ENCODE measurements around the gene LPGAT1.

The LPGAT1 gene

GRCh38 chr1:211734791-211735190, 95.8 kb downstream of the LPGAT1 start:
- in situ Hi-C loops (cut with HindIII; ENCODE audit: low pct_ligation_motif_present, low sequenced_read_pairs) = no loop called here
- DNase-seq = no peak
- no peak for TF ChIP-seq CTCF (IDR thresholded peaks at IDR 0.05; ENCODE audit: low read depth, low read length, missing control alignments)
- H3K27me3 ChIP-seq (replicated peaks) = no peaks in the 10 kb centered on the region
- no peak overlapping the region for H3K27ac ChIP-seq
- H3K36me3 ChIP-seq (replicated peaks) = no peaks in the 10 kb centered on the region
- H3K4me3 ChIP-seq (ENCODE audit: low read depth, low read length) = no peak overlapping the region

GRCh38 chr1:211734359-211734758, 96.2 kb downstream of the LPGAT1 start:
- no peak overlapping the region for H3K4me3 ChIP-seq (ENCODE audit: low read depth, low read length)
- H3K36me3 ChIP-seq (replicated peaks) = no peaks in the 10 kb centered on the region
- DNase-seq = no peak
- no peak for TF ChIP-seq CTCF (IDR thresholded peaks at IDR 0.05; ENCODE audit: low read depth, low read length, missing control alignments)
- H3K27ac ChIP-seq = no peak overlapping the region
- H3K27me3 ChIP-seq (replicated peaks) = no peaks in the 10 kb centered on the region
- in situ Hi-C loops (cut with HindIII; ENCODE audit: low pct_ligation_motif_present, low sequenced_read_pairs) = no loop called here

- no peak overlapping the region for H3K27ac ChIP-seq
- no peak overlapping the region for H3K4me3 ChIP-seq (ENCODE audit: low read depth, low read length)
- no peak for DNase-seq
- TF ChIP-seq CTCF (IDR thresholded peaks at IDR 0.05; ENCODE audit: low read depth, low read length, missing control alignments) = no peak
- no peaks in the 10 kb centered on the region for H3K27me3 ChIP-seq (replicated peaks)
- in situ Hi-C loops (cut with HindIII; ENCODE audit: low pct_ligation_motif_present, low sequenced_read_pairs) = no loop called here
- no peaks in the 10 kb centered on the region for H3K36me3 ChIP-seq (replicated peaks)
Observed at GRCh38 chr1:211732293-211732980, 98.1 kb downstream of the LPGAT1 start.

GRCh38 chr1:211731456-211732292, 98.9 kb downstream of the LPGAT1 start:
- no peak for DNase-seq
- Histone ChIP-seq H3K4me3 (ENCODE audit: low read depth, low read length) (no peak overlapping the region), H3K27ac (no peak overlapping the region), H3K36me3 (replicated peaks) (no peaks in the 10 kb centered on the region), H3K27me3 (replicated peaks) (no peaks in the 10 kb centered on the region)
- in situ Hi-C loops (cut with HindIII; ENCODE audit: low pct_ligation_motif_present, low sequenced_read_pairs) = no loop called here
- TF ChIP-seq CTCF (IDR thresholded peaks at IDR 0.05; ENCODE audit: low read depth, low read length, missing control alignments) = no peak

DNA sequence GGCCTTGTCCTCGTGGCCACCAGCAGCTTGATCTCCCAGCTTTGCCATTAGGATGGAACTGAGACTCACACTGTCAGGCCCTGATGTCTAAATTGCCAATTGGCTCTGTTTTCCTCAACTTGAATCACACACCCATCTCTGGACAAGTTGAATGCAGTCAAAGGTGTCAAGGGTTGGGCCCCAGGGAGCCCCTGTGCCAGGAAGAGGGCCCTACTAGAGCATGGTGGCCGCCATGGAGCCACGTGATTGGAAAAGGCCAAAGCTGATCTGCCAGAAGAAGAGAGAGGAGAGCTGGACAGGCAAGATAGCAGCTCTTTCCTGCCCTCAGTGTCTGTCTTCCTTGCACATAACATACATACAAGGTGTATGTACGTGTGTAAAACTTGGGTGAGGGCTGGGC, 100.2 kb downstream of the LPGAT1 start:
- Histone ChIP-seq H3K27me3 (replicated peaks) (no peaks in the 10 kb centered on the region), H3K4me3 (ENCODE audit: low read depth, low read length) (no peak overlapping the region), H3K27ac (no peak overlapping the region), H3K36me3 (replicated peaks) (no peaks in the 10 kb centered on the region)
- TF ChIP-seq CTCF (IDR thresholded peaks at IDR 0.05; ENCODE audit: low read depth, low read length, missing control alignments) = no peak
- DNase-seq = no peak
- in situ Hi-C loops (cut with HindIII; ENCODE audit: low pct_ligation_motif_present, low sequenced_read_pairs) = no loop called here
